Prostate gland (tissue), 2 donors: ENCODE data around the gene MORC1.

Source experiments
- CTCF ChIP-seq, 4 experiments: fragments of 200-600 bp in 2 of 4; fragments of 450-650 bp in 2 of 4; sonication (generic) in 2 of 4; IDR thresholded peaks; 1 replicate in 3 of 4; 2 replicates in 1 of 4; pipeline ENCODE4 v1.5.1; 2016 to 2019; ENCODE audit warnings: antibody characterized with exemption in 4 of 4, mild to moderate bottlenecking in 2 of 4, moderate library complexity in 2 of 4
- POLR2A ChIP-seq: fragments of 450-650 bp; IDR thresholded peaks from one replicate; pipeline ENCODE4 v1.6.1; 2016; ENCODE audit warnings: antibody characterized with exemption, mild to moderate bottlenecking
- POLR2AphosphoS5 ChIP-seq: sonication (generic); formaldehyde crosslinking; IDR thresholded peaks from one replicate; pipeline ENCODE4 v1.6.1; 2017; ENCODE audit warnings: antibody characterized with exemption

- no peak for TF ChIP-seq CTCF (IDR thresholded peaks at IDR 0.05)
- no peak for TF ChIP-seq POLR2AphosphoS5
- TF ChIP-seq POLR2A, result no peak
Observed at GRCh38 chr3:108931035-108931434, 186.9 kb downstream of the MORC1 start.
